K562 (cell line): Measurements from ENCODE around the gene NUTF2. TPM values are rescaled to one million over a fixed set of nuclear protein-coding genes. Genes with fewer than 3 reads are reported as not detected.

Experiments
- AFF4 ChIP-seq: sonication (generic); formaldehyde crosslinking; IDR thresholded peaks from 2 replicates; pipeline ENCODE4 v1.8.0; 2023; ENCODE audit warnings: mild to moderate bottlenecking, missing genetic modification reagents
- IRF9 ChIP-seq: fragments of 450-650 bp; IDR thresholded peaks from 2 replicates; pipeline ENCODE4 v1.6.1; 2016; ENCODE audit warnings: missing biosample characterization, missing genetic modification characterization
- MYC ChIP-seq, 2 experiments: fragments of 250-450 bp in 1 of 2; sonication (Bioruptor Pico) in 1 of 2; IDR thresholded peaks; 2 replicates each; pipeline versions ENCODE4 v1.5.1 to v1.6.1; 2012 to 2021; ENCODE audit warnings: low read depth in 2 of 2, borderline replicate concordance in 1 of 2, improper control_type of control experiment in 1 of 2, low read length in 1 of 2, mild to moderate bottlenecking in 1 of 2, moderate library complexity in 1 of 2
- NCOR1 ChIP-seq: fragments of 450-650 bp; IDR thresholded peaks from 2 replicates; pipeline ENCODE4 v1.6.1; 2016; ENCODE audit warnings: mild to moderate bottlenecking, moderate library complexity
- NFE2 ChIP-seq: IDR thresholded peaks from 2 replicates; pipeline ENCODE4 v1.6.1; 2014; ENCODE audit warnings: antibody characterized with exemption, low read depth
- PHB ChIP-seq: fragments of 250-450 bp; sonication (Bioruptor Pico); IDR thresholded peaks from 2 replicates; pipeline ENCODE4 v1.5.0; 2021
- POLR2H ChIP-seq: IDR thresholded peaks from 2 replicates; pipeline ENCODE4 v1.6.1; 2016; ENCODE audit warnings: missing genetic modification characterization, low read depth, mild to moderate bottlenecking, control low read depth, missing compliant biosample characterization, moderate library complexity
- SIRT6 ChIP-seq: IDR thresholded peaks from one replicate; pipeline ENCODE4 v1.6.1; 2012; ENCODE audit warnings: low read depth, mild to moderate bottlenecking, control low read depth, inconsistent platforms, low read length, moderate library complexity
- ZBED1 ChIP-seq: IDR thresholded peaks from 2 replicates; pipeline ENCODE4 v1.6.1; 2014
- ZNF444 ChIP-seq: fragments of 250-450 bp; sonication (Bioruptor Pico); IDR thresholded peaks from 2 replicates; pipeline ENCODE4 v1.4.0; 2020; ENCODE audit warnings: mild to moderate bottlenecking, moderate library complexity
- polyA plus RNA-seq, 8 experiments: library from polyadenylated mRNA; depleted of rRNA in 4 of 8; stranded (reverse) in 5 of 8; unstranded in 3 of 8; fragments of >200 nt; fragmentation: Nextera tagmentation in 2 of 8; fragmentation: Illumina TruSeq in 1 of 8; extraction: Ambion mirVana in 2 of 8; extraction: Trizol in 1 of 8; gene quantifications; 2 replicates each; pipeline versions ENCODE4 v1.2.1 to v1.2.3, GENCODE V29; 2011 to 2014; ENCODE audit warnings: inconsistent platforms in 1 of 8, missing spikeins in 1 of 8
- total RNA-seq, 7 experiments: library from RNA; depleted of rRNA in 6 of 7; stranded (reverse); fragments of >200 nt in 6 of 7; fragmentation: Illumina TruSeq in 2 of 7; extraction: Trizol in 2 of 7; gene quantifications; 2 replicates each; pipeline versions ENCODE4 v1.2.1 to v1.2.3, GENCODE V29; 2011 to 2021; ENCODE audit warnings: low replicate concordance in 1 of 7
- TF ChIP-seq, protein P1 (sequence below): fragments of 450-650 bp; IDR thresholded peaks from 2 replicates; pipeline ENCODE4 v1.6.1; 2016; ENCODE audit warnings: mild to moderate bottlenecking, moderate library complexity

NUTF2 gene
- total and polyA plus RNA-seq, 9 of the 15 experiments (the other 6 are each of a cell fraction or from before 2014, with no cell fraction given): 106 to 248 (median 147) TPM

DNA sequence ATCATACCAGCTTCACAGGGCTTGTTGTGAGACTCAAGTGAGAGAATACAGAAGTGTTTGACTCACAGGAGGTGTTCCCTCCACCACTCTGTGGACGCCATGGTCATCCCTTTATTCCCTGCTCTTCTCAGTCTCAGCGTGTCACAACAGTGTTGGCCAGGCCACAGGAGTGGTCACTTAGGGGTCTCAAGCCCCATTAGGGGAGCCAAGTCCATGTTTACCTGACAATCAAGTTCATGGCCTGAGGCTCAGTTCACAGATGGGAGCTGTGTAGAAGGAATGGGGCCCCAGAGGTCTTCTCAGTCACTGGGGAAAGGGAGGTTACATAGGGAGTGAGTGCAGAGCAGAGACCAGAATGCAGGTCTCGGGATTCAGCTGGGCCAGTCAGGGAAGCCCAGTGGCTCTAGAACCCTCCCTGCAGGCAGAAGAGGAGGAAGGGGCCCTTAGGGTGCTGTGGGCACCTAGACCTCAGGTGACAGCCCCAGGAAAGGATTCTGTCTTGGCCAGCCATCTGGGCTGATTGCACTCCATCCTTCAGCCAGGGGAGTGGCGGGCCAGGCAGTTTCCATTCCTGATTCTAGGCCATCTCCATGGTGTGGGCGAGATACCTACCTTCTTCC is 10.3 kb downstream of the NUTF2 start (continued):
- TF ChIP-seq, protein P1, sequence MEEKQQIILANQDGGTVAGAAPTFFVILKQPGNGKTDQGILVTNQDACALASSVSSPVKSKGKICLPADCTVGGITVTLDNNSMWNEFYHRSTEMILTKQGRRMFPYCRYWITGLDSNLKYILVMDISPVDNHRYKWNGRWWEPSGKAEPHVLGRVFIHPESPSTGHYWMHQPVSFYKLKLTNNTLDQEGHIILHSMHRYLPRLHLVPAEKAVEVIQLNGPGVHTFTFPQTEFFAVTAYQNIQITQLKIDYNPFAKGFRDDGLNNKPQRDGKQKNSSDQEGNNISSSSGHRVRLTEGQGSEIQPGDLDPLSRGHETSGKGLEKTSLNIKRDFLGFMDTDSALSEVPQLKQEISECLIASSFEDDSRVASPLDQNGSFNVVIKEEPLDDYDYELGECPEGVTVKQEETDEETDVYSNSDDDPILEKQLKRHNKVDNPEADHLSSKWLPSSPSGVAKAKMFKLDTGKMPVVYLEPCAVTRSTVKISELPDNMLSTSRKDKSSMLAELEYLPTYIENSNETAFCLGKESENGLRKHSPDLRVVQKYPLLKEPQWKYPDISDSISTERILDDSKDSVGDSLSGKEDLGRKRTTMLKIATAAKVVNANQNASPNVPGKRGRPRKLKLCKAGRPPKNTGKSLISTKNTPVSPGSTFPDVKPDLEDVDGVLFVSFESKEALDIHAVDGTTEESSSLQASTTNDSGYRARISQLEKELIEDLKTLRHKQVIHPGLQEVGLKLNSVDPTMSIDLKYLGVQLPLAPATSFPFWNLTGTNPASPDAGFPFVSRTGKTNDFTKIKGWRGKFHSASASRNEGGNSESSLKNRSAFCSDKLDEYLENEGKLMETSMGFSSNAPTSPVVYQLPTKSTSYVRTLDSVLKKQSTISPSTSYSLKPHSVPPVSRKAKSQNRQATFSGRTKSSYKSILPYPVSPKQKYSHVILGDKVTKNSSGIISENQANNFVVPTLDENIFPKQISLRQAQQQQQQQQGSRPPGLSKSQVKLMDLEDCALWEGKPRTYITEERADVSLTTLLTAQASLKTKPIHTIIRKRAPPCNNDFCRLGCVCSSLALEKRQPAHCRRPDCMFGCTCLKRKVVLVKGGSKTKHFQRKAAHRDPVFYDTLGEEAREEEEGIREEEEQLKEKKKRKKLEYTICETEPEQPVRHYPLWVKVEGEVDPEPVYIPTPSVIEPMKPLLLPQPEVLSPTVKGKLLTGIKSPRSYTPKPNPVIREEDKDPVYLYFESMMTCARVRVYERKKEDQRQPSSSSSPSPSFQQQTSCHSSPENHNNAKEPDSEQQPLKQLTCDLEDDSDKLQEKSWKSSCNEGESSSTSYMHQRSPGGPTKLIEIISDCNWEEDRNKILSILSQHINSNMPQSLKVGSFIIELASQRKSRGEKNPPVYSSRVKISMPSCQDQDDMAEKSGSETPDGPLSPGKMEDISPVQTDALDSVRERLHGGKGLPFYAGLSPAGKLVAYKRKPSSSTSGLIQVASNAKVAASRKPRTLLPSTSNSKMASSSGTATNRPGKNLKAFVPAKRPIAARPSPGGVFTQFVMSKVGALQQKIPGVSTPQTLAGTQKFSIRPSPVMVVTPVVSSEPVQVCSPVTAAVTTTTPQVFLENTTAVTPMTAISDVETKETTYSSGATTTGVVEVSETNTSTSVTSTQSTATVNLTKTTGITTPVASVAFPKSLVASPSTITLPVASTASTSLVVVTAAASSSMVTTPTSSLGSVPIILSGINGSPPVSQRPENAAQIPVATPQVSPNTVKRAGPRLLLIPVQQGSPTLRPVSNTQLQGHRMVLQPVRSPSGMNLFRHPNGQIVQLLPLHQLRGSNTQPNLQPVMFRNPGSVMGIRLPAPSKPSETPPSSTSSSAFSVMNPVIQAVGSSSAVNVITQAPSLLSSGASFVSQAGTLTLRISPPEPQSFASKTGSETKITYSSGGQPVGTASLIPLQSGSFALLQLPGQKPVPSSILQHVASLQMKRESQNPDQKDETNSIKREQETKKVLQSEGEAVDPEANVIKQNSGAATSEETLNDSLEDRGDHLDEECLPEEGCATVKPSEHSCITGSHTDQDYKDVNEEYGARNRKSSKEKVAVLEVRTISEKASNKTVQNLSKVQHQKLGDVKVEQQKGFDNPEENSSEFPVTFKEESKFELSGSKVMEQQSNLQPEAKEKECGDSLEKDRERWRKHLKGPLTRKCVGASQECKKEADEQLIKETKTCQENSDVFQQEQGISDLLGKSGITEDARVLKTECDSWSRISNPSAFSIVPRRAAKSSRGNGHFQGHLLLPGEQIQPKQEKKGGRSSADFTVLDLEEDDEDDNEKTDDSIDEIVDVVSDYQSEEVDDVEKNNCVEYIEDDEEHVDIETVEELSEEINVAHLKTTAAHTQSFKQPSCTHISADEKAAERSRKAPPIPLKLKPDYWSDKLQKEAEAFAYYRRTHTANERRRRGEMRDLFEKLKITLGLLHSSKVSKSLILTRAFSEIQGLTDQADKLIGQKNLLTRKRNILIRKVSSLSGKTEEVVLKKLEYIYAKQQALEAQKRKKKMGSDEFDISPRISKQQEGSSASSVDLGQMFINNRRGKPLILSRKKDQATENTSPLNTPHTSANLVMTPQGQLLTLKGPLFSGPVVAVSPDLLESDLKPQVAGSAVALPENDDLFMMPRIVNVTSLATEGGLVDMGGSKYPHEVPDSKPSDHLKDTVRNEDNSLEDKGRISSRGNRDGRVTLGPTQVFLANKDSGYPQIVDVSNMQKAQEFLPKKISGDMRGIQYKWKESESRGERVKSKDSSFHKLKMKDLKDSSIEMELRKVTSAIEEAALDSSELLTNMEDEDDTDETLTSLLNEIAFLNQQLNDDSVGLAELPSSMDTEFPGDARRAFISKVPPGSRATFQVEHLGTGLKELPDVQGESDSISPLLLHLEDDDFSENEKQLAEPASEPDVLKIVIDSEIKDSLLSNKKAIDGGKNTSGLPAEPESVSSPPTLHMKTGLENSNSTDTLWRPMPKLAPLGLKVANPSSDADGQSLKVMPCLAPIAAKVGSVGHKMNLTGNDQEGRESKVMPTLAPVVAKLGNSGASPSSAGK: no peak
- TF ChIP-seq NCOR1: no peak
- TF ChIP-seq NFE2: no peak
- TF ChIP-seq MYC (IDR thresholded peaks at IDR 0.05; ENCODE audit: low read depth, low read length): no peak
- no peak for TF ChIP-seq MYC (CRISPR knock-in tag; IDR thresholded peaks at IDR 0.05; ENCODE audit: borderline replicate concordance, low read depth)
- no peak for TF ChIP-seq PHB
- no peak for TF ChIP-seq ZNF444
- TF ChIP-seq IRF9 (tag): no peak
- TF ChIP-seq AFF4 (CRISPR knock-in tag): no peak
- no peak for TF ChIP-seq ZBED1
- TF ChIP-seq SIRT6: no peak
- TF ChIP-seq POLR2H: no peak
